NCI-H345 (cell line): ENCODE results near the gene ST6GALNAC1.
"Not testable (repeated sequence)": the region's sequence is repeated elsewhere in the genome, so short reads cannot be mapped to it uniquely, and the experiment has no call there.

Experiments used
- DNase-seq: peaks from one replicate; lab custom pipeline; 2025; lab: John Stamatoyannopoulos, UW

Gene ST6GALNAC1

GRCh38 chr17:76642032-76642561, 1.5 kb downstream of the ST6GALNAC1 start:
- DNase-seq = no peak

- DNase-seq = no peak
Measured at GRCh38 chr17:76641501-76641900, 2.1 kb downstream of the ST6GALNAC1 start.

- DNase-seq = no peak
Measured at GRCh38 chr17:76640550-76641380, 2.8 kb downstream of the ST6GALNAC1 start.

- DNase-seq = no peak
Measured at GRCh38 chr17:76638263-76638662, 5.3 kb downstream of the ST6GALNAC1 start.

GRCh38 chr17:76636486-76637206, 6.9 kb downstream of the ST6GALNAC1 start:
- not testable (repeated sequence) for DNase-seq

- DNase-seq = no peak
Measured at GRCh38 chr17:76635659-76636360, 7.7 kb downstream of the ST6GALNAC1 start.

- DNase-seq = no peak
Measured at GRCh38 chr17:76635039-76635438, 8.5 kb downstream of the ST6GALNAC1 start.

GRCh38 chr17:76633628-76634328, 9.8 kb downstream of the ST6GALNAC1 start:
- DNase-seq = no peak

- DNase-seq = no peak
Measured at GRCh38 chr17:76631821-76632565, 11.6 kb downstream of the ST6GALNAC1 start.

- no peak for DNase-seq
Measured at GRCh38 chr17:76630151-76630550, 13.4 kb downstream of the ST6GALNAC1 start.

- DNase-seq = no peak
Measured at GRCh38 chr17:76627510-76627909, 16.0 kb downstream of the ST6GALNAC1 start.

GRCh38 chr17:76626442-76626841, 17.1 kb downstream of the ST6GALNAC1 start:
- DNase-seq = no peak

- no peak for DNase-seq
Measured at GRCh38 chr17:76625496-76625895, 18.1 kb downstream of the ST6GALNAC1 start.

- peak; percentile 75 for DNase-seq
Measured at GRCh38 chr17:76623271-76624146, 20.0 kb downstream of the ST6GALNAC1 start.

- no peak for DNase-seq
Measured at GRCh38 chr17:76617838-76618237, 25.7 kb downstream of the ST6GALNAC1 start.

GRCh38 chr17:76614912-76615617, 28.5 kb downstream of the ST6GALNAC1 start:
- DNase-seq = no peak

GRCh38 chr17:76614064-76614759, 29.3 kb downstream of the ST6GALNAC1 start:
- not testable (repeated sequence) for DNase-seq

GRCh38 chr17:76612977-76613851, 30.3 kb downstream of the ST6GALNAC1 start:
- DNase-seq = no peak
